ENCODE data around the gene NIN.

- TF ChIP-seq CREB1 (IDR thresholded peaks at IDR 0.05; ENCODE audit: low read depth) (no peak), RAD21 (IDR thresholded peaks at IDR 0.05; ENCODE audit: low read depth) (no peak), EGR1 (IDR thresholded peaks at IDR 0.05) (no peak), EP300 (IDR thresholded peaks at IDR 0.05; ENCODE audit: borderline replicate concordance) (no peak), YY1 (IDR thresholded peaks at IDR 0.05; ENCODE audit: low read depth) (no peak), REST (IDR thresholded peaks at IDR 0.05; ENCODE audit: low read depth) (no peak), USF1 (IDR thresholded peaks at IDR 0.05) (no peak), FOXM1 (IDR thresholded peaks at IDR 0.05; ENCODE audit: borderline replicate concordance, low read depth) (no peak), TCF12 (IDR thresholded peaks at IDR 0.05; ENCODE audit: low read depth) (no peak), MAX (IDR thresholded peaks at IDR 0.05) (no peak)
Observed at GRCh38 chr14:50750323-50750722, 80.6 kb downstream of the NIN start.

Measured in Ishikawa (cell line).